Putamen (tissue), 1 donor: ENCODE data around the gene SEMA6B.
"Not testable (repeated sequence)": the region's sequence is repeated elsewhere in the genome, so short reads cannot be mapped to it uniquely, and the experiment has no call there.

Experiments
- DNase-seq: peaks from one replicate; pipeline ENCODE4 v3.0.0-alpha.2; 2016; ENCODE audit warnings: low spot score

SEMA6B gene

DNA sequence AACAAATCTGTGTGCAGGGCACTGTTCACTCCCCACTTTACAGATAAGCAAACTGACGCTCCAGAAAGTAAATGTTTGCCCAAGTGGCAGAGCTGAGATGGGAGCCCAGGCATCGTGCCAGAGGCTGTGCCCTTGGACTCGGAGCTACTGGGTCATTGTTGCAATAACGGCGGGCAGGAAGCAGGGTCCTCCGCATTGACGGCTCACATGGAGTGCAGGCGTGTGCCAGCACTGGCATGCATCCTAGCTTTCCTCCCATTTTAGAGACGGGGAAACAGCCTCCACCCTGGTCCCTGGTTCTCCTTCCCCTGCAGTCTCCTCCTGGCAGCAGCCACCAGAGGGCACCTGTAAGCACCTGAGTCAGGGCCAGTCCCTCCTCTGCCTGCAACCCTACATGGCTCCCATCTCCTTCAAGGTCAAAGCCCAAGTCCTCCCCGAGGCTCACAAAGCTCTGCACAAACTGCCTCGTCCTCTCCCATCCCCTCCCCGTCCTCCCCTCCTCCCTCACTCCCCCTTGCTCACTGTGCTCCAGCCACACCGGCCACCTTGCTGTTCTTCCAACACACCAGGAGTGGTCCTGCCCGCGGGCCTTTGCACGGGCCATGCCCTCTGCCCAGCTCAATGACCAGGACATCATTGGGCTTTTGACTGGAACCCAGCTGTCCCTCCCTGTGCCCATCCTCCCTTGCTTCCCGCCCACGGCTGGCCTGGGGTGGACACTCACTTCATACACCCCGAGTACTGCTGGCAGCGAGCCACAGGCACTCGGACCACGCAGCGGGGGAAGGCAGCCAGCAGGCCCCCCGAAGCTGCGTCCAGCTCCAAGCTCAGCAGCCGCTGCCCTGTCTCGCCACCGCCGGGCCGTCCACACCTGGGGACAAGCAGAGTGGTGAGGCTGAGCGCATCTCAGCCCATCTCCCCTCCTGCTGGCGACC is 11.9 kb downstream of the SEMA6B start:
- no peak for DNase-seq

DNA sequence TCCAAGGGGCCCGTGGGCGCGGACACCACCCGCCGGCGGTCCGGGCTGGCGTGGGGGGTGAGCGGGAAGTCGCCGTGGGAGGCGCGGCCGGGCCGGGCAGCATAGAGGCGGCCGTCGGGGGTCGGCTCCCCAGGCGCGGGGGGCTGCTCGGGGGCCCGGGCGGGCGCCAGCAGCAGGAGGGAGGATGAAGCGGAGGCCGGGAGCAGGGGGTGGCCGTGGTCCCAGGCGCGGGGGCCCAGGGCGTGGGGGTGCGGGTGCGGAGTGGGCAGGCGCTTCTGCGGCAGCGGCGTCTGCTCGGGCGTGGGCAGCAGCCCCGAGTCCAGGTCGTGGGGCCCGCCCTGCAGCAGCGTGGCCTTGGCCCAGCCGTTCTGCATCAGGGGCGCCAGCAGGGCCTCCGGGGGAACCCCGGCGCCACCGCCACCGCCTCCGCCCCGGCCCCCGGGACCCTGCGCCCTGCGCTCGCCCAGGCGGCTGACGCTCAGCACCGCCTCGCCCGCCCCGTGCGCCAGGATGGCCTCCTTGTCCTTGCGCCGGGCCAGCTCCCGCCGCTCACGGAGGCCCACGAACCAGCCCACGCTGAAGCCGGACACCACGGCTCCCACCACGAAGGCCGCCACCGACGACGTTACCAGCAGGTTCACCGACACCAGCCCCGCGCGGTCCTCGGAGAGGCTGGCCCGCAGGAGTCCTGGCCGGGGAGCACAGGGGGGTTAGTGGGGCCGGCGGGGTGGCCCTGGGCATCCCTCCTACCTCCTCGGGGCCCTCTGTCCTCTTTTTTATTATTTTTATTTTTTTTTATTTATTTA is 15.4 kb downstream of the SEMA6B start:
- DNase-seq: no peak

DNA sequence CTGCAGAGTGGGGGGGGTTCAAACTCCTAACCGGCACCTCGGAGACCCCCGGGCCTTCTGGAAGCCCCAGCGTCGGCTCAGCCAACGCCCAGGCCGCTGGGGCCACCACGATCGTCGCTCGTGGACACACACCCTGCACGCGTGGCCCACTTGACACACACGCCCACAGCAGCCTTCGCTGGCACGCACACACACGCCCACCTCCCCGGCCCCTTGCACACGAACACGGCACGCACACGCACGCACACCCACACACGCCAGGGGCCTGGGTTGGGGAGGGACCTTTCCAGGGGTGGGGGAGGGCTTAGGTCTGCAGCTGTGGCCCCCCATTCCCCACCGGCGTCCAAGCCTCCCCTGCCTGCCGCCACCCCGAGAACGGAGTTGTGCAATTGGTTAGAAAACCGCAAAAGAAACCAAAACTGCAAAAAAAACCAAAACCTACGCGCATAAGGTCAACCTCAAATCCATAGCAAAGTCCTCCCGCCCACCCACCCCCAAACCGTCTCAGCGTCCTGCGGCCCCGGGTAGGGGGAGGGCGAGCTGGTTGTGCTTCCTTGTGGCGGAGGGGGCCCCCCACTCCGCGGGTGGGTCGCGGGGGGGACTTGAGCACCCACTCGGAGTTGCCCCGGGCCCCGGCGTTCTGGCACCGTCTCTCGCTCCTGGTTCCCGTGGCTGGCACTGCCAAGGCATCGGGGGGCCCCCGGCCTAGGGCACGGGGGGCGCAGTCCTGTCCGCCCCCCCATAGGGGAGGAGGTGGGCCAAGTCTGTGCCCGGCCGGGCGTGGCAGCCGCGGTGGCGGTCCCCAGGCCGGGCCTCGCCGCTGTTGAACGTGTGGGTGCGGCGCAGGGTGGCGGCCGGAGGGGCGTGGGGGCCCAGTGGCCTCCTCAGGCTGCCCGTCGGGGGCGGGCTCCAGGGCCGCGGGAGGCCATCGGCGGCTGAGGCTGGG is 16.3 kb downstream of the SEMA6B start:
- DNase-seq: no peak

DNA sequence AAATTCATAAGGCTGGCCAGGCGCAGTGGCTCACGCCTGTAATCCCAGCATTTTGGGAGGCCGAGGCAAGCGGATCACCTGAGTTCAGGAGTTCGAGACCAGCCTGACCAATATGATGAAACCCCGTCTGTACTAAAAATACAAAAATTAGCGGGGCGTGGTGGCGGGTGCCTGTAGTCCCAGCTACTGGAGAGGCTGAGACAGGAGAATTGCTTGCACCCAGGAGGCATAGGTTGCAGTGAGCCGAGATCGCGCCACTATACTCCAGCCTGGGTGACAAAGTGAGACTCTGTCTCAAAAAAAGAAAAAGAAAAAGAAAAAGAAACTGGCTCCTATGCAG is 17.7 kb downstream of the SEMA6B start:
- DNase-seq: not testable (repeated sequence)

DNA sequence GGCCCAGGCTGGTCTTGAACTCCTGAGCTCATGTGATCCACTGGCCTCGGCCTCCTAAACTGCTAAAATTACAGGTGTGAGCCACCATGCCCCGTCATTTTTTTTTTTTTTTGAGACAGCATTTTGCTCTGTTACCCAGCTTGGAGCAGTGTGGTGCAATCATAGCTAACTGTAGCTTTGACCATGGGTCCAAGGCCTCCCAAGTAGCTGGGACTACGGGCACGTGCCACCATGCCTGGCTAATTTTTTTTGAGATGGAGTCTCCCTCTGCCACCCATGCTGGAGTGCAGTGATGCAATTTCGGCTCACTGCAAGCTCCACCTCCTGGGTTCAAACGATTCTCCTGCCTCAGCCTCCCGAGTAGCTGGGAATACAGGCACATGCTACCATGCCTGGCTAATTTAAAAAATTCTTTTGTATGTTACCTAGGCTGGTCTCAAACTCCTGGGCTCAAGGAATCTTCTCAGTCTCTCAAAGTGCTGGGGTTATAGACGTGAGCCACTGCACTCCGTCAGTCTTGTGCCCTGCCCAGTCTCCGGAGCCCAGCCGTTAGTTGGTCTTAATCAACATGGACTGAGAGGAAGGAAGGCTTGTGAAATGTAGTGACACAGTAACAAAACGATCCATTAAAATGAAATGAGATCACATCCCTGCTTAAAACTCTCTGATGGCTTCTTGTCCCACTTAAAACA is 18.2 kb downstream of the SEMA6B start:
- no peak for DNase-seq

DNA sequence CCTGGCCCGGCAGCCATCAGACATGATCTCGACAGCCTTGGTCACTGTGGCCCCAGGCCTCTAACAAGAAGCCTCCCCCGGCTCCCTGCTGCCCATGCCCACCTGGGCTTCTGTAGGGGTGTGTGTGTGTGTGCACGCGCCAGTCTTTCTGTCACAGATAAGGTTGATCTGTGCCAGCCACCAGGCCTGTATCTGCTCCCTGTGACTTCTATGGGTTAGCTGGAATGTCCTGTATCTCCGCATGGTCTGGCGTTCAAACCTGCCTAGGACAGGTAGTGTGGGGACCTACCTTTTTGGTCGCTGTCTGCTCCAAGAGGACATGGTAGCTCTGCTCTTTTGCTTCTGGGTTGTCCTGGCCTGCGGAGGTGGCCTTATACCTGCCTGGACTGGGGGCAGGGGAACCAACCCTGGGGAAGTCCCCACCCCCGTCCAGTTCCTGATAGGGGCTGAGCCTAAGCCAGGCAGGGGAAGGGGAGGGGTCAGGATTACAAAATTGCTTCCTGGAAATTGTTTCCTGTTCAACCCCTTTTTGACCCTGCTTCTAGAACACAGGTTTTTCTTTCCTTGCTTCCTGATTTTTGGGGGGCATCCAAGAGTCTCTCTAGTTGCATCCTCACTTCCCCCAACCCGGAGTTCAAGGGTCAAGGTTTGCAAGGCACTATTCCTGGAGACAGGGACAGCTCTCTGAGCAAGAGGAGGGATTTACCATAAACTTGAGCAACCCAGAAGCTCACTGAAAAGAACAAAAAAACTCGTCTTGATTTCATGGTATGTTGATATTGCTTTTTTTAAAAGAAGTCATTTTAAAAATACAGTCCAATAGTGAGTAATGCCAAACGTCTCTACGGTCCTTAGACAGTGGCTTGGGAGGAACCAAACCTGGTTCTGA is 19.5 kb downstream of the SEMA6B start, which contains the start of gene LRG1:
LRG1 (minus strand) TSS at position 344 of the 889 bp plus-strand sequence; CDS start at position 321, 23 bp downstream.
- DNase-seq: no peak

DNA sequence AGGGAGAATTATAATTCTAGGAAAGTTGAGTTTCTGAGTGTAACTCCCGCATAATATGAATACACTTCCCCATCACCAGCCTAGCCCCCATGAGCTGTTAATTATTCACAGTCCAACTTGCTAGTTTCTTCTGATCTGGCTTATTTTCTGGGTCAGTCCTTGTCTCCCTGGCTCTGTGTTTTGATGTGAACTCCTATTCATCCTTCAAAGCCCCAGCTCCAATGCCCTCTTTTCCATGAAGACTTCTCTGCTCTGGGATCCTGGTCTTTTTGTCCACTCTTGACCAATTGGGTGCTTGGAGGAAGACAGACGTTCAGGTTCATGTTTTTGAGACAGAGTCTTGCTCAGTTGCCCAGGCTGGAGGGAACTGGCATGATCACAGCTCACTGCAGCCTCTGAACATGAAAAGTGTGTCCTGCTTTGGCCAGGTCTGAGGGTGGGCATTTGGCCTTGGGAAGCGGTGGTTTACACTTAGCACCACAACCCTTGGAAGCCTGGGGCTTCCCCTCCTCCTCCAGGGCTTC is 20.3 kb downstream of the SEMA6B start:
- no peak for DNase-seq

DNA sequence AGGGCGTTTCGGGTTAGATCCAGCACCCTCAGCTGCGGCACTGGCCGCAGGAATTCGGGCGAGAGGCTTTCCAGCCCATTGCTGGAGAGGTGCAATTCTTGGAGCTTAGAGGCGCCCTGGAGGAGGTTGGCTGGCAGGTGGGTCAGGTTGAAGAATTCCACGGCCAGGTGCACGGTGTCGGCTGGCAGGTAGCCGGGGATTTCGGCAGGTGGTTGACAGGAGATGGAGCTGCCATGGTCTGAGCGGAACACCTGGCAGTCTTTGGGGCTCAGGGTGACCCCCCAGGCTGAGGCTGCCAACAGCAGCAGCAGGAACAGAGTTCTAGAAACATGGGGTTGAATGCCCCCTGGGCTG is 20.9 kb downstream of the SEMA6B start:
- DNase-seq: no peak

DNA sequence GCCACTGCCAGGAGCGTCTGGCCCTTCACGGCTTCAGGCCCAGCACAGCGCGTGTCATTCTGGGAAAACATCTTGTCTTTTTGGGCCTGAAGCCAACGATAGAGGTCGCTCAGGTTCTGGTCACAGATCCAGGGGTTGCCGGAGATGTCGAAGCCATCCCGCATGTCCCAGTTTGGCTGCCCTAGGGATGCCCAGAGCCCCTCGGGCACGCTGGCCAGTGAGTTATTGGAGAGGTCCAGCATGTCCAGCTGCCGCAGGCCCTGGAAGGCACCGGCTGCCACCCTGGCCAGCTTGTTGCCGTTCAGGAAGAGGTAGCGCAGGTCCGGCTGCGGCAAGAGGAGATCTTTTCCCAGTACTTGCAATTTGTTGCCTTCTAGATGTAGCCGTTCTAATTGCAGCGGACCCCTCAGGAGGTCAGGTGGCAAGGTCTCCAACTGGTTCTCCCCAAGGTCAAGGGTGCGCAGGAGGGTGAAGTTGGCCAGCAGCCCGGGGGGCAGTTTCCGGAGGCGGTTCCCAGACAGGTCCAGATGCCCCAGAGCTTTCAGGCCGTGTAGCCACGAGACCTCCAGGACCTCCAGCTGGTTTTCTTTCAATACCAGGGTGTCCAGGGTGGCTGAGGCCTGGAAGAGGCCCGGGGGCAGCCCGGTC is 21.4 kb downstream of the SEMA6B start:
- DNase-seq: no peak

DNA sequence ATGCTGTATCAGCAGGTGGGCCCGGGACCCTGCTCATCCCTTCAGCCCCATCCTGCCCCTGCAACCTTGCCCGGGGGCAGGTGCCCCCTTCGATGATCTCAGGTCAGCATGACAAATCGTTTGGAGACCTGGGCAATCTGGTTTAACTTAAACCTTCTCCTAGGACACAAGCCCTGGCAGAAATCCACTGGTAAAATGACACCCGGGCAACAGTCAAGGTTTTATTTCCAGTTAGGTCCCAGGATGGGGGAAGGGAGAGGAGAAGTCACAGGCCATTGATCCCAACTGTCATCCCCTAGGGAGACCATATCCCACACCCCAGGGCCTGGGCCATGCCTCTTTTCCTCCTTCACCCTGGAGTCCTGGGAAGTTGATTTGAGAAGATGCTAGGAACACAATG is 22.7 kb downstream of the SEMA6B start:
- DNase-seq: no peak

DNA sequence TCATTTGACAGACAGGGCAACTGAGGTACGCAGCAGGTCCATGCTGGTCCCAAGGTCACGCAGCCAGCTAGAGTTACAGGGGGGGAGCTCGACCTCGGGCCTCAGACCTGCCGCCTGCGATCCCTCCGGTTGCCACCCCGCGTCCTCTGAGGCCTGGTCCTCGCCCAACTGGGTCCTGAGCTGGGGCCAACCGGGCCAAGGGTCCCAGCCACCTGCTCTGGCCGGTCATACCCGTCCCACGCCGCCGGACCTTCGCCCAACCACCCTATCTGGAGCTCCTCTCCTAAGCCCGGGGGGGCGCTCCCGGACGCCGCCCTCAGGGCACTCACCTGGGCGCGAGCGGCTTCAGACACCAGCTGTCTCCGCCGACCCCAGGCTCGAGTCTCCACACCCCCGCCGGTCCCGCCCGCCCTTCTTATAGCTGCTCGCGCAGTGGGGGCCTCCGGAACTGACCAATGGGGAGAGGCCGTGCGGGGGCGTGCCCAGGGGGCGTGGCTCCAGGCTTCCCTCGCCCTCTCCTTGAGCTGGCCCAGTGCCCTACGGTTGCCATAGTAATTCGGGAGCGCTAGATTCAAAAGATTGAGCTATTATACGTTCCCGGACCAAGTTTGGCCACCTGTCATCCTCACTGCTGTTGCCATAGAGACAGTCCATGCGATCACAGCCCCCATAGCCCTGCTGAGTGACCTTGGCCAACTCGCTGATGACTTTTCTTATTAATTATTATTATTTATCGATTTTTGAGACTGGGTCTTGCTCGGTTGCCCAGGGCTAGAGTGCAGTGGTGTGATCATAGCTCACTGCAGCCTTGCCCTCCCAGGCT is 24.4 kb downstream of the SEMA6B start, which contains the start of gene PLIN5:
PLIN5 (minus strand) TSS at position 389 of the 823 bp plus-strand sequence. CDS start 1,150 bp downstream, outside the sequence.
- no peak for DNase-seq

DNA sequence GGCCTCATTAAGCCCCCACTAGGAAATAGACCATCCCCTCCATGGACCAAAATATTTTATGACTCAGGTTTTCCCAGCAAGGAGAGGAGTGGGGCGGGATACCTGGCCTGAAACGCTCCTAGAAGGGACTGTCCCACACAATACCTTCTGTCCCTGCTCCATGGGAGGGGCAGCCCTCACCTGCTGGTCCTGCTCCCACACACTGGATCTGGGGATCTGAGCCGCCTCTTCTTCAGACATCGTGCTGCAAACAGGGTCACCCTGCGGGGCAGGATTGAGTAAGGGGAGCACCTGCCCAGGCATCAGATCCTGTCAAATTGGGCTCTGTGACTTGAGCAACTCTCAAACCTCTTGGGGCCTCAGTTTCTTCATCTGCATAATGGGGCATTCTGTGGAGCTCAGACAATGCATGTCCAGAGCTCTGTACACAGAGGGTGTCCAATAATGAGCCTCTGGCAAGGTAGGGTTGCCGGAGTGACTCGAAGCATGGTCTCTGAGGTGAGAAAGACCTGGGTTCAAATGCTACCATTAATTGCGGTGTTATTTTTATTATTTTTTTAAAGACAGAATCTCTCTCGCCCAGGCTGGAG is 25.6 kb downstream of the SEMA6B start:
- no peak for DNase-seq

DNA sequence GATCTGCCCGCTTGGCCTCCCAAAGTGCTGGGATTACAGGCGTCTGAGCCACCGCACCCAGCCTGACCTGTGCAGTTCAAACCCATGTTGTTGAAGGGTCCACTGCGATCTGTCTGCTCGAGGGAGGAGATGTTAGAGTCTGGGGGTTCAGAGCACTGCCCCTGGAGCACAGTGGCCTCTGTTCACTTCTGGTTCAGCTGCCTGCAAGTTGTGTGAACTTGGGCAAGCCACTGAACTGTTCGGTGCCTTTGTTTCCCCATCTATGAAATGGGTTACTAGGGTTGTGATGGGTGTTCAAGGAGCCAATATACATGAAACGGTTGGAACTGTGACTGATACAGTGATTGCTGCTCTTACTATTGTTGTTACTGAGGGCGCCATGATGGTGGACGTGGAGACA is 26.1 kb downstream of the SEMA6B start:
- no peak for DNase-seq

DNA sequence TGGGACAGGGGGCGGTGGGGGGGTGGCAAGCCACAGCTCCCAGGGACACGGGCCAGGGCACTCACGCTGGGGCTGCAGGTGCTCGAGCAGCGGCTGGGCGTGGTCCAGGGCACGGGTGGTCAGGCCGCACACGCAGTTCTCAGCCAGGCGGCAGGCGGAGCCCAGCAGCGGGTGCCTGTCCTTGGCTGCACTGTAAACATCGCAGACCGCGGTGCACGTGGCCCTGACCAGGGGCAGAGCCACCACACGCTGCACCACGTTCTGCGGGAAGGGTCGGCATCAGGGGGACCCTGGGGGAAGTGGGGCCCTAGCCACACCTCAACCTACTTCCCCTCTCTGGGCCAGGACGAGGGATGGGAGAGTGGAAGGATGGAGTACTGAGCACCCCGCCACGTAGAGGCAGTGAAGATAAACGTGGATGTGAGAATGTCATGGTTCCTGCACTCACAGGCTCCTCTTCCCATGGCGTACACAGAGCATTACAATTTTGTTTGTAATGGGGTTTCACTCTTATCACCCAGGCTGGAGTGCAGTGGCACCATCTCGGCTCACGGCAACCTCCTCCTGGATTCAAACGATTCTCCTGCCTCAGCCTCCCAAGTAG is 27.8 kb downstream of the SEMA6B start:
- DNase-seq: no peak

DNA sequence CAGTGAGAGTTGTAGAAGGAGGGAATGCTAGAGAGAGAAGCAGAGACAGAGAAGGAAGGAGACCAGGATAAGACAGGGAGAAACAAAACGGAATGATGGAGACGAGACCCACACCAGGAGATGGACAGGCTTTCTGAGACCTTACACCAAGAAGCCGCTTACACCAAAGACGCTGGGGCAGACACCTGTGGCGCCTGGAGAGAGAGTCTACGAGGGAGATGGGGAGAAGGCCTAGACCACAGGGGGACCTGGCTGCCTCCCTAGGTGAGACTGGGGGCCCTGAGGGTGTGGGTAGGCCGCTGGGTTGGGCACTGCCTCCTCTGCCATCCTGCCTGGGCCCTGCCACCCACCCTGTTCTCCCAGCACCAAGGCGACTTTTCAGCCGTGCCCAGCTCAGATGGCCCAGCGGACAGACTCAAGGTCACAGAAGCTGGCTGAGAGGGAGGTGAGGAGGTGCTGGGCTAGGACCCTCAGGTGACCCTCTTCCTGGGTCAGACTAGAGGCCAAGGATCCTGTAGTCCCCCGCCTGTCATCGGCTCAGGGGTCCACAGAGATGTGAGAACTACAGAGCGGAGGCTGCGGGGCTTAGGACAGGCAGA is 29.5 kb downstream of the SEMA6B start:
- no peak for DNase-seq

DNA sequence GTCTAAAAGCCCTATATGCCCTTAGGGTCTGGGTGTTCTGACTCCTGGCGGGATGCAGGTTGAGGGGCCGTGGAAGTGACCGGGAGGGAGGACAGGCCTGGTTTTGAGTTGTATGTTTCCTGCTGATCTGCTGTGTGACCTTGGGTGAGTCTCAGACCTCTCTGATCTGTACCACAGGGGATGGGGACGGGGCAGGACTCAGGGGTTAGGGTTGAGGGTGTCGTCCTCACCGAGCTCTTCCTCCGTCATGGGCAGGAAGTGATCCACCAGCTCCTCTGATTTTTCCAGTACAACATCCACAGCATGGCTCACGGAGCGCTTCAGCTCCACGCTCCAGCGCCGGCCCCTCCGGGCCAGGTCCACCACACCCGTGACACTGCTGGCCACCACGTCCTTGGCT is 30.6 kb downstream of the SEMA6B start:
- DNase-seq: no peak

DNA sequence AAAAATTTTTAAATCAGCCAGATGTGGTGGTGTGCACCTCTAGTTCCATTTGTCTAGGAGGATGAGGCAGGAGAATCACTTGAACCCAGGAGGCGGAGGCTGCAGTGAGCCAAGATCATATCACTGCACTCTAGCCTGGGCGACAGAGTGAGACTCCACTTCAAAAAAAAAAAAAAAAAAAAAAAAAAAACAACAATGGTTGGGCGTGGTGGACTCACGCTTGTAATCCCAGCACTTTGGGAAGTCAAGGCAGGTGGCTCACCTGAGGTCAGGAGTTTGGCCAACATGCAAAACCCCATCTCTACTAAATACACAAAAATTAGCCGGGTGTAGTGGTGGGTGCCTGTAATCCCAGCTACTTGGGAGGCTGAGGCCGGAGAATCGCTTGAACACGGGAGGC is 32.1 kb downstream of the SEMA6B start:
- DNase-seq: not testable (repeated sequence)
